Keratinocyte (primary cell): ENCODE data around the gene CLRN3. TPM values are rescaled to one million over a fixed set of nuclear protein-coding genes. Genes with fewer than 3 reads are reported as not detected.

Experiments
- DNase-seq: peaks from one replicate; pipeline ENCODE4 v3.0.0-alpha.2; 2011; ENCODE audit warnings: low read depth, missing footprints, low spot score
- FAIRE-seq: peaks from 2 replicates; lab custom pipeline; 2011; peaks lifted over from hg19 to GRCh38; lab: Jason Lieb, UNC
- H2AFZ ChIP-seq: 2 replicates; pipeline ENCODE4 v1.6.0; 2012; ENCODE audit warnings: low read length, control low read depth, inconsistent platforms; ENCODE audit not compliant: control insufficient read depth
- H3K27ac ChIP-seq: 2 replicates; pipeline ENCODE4 v1.5.1; 2011; ENCODE audit warnings: low read length; ENCODE audit not compliant: control insufficient read depth, insufficient read depth
- H3K27me3 ChIP-seq: 3 replicates; pipeline ENCODE4 v1.6.0; 2011; ENCODE audit warnings: low read length; ENCODE audit not compliant: control insufficient read depth, insufficient read depth; ENCODE audit errors: extremely low read depth
- H3K36me3 ChIP-seq, 2 experiments: 2 replicates in 1 of 2; 3 replicates in 1 of 2; pipeline ENCODE4 v1.5.1; 2011; ENCODE audit warnings: low read length in 2 of 2, mild to moderate bottlenecking in 1 of 2; ENCODE audit not compliant: control insufficient read depth in 2 of 2, insufficient read depth in 2 of 2; ENCODE audit errors: extremely low read depth in 1 of 2
- H3K4me1 ChIP-seq: 3 replicates; pipeline ENCODE4 v1.5.1; 2011; ENCODE audit warnings: low read length; ENCODE audit not compliant: control insufficient read depth, insufficient read depth; ENCODE audit errors: extremely low read depth
- H3K4me2 ChIP-seq: 3 replicates; pipeline ENCODE4 v1.6.0; 2011; ENCODE audit warnings: low read depth, low read length; ENCODE audit not compliant: control insufficient read depth, insufficient read depth; ENCODE audit errors: extremely low read depth
- H3K4me3 ChIP-seq, 3 experiments: fragments of 200-600 bp in 1 of 3; sonication (generic) in 1 of 3; 2 replicates in 2 of 3; 3 replicates in 1 of 3; pipeline ENCODE4 v1.5.1; 2011 to 2016; ENCODE audit warnings: low read length in 3 of 3, mild to moderate bottlenecking in 3 of 3, control low read depth in 2 of 3, inconsistent platforms in 1 of 3, low read depth in 1 of 3, mixed read lengths in 1 of 3, mixed run types in 1 of 3, moderate library complexity in 1 of 3; ENCODE audit not compliant: control insufficient read depth in 2 of 3, insufficient read depth in 2 of 3; ENCODE audit errors: extremely low read depth in 1 of 3
- H3K79me2 ChIP-seq: 2 replicates; pipeline ENCODE4 v1.6.0; 2012; ENCODE audit warnings: low read length; ENCODE audit not compliant: control insufficient read depth, insufficient read depth
- H3K9ac ChIP-seq: 3 replicates; pipeline ENCODE4 v1.6.0; 2011; ENCODE audit warnings: low read length; ENCODE audit not compliant: control insufficient read depth, insufficient read depth; ENCODE audit errors: extremely low read depth
- H3K9me1 ChIP-seq: 3 replicates; pipeline ENCODE4 v1.6.0; 2011; ENCODE audit warnings: low read length; ENCODE audit not compliant: control insufficient read depth, insufficient read depth; ENCODE audit errors: extremely low read depth
- H3K9me3 ChIP-seq: 2 replicates; pipeline ENCODE4 v1.5.1; 2012; ENCODE audit warnings: low read depth, low read length; ENCODE audit not compliant: control insufficient read depth
- H4K20me1 ChIP-seq: 3 replicates; pipeline ENCODE4 v1.6.0; 2011; ENCODE audit warnings: low read length; ENCODE audit not compliant: control insufficient read depth, insufficient read depth; ENCODE audit errors: extremely low read depth
- CTCF ChIP-seq, 3 experiments: IDR thresholded peaks in 1 of 3; conservative IDR thresholded peaks in 1 of 3; optimal IDR thresholded peaks in 1 of 3; 2 replicates in 2 of 3; 3 replicates in 1 of 3; pipeline versions ENCODE3 to v1.5.1; 2011; ENCODE audit warnings: low read length in 3 of 3, mild to moderate bottlenecking in 3 of 3, moderate library complexity in 2 of 3, control low read depth in 1 of 3, inconsistent platforms in 1 of 3; ENCODE audit not compliant: insufficient read depth in 2 of 3; ENCODE audit errors: extremely low read depth in 1 of 3
- EZH2 ChIP-seq: IDR thresholded peaks from one replicate; pipeline ENCODE4 v1.6.1; 2012; ENCODE audit warnings: inconsistent platforms, mild to moderate bottlenecking, low read length, moderate library complexity
- dilution Hi-C: fragments of 300-500 bp; cut with MboI; formaldehyde crosslinking; loops from one replicate; pipeline ENCODE4 v1.7.0; 2020; ENCODE audit warnings: low sequenced_read_pairs; ENCODE audit not compliant: extremely low pct_ligation_motif_present
- polyA plus RNA-seq, 5 experiments: library from polyadenylated mRNA; depleted of rRNA in 3 of 5; stranded (reverse) in 3 of 5; stranded (forward) in 1 of 5; unstranded in 1 of 5; fragments of >200 nt; gene quantifications; 1 replicate in 1 of 5; 2 replicates in 3 of 5; 3 replicates in 1 of 5; pipeline versions ENCODE4 v1.2.1 to v1.2.3, GENCODE V29; 2011 to 2012; ENCODE audit warnings: missing spikeins in 2 of 5, low read depth in 1 of 5, low replicate concordance in 1 of 5

CLRN3 gene
- polyA plus RNA-seq, 1 donor (not counting 4 experiments of a cell fraction or from before 2014, with no cell fraction given) = not detected

GRCh38 chr10:127925471-127926207 lies 32.9 kb upstream of the CLRN3 start:
- Histone ChIP-seq H3K9me1 (no peaks in the 10 kb centered on the region), H4K20me1 (no peaks in the 10 kb centered on the region), H3K4me1 (no peaks in the 10 kb centered on the region), H3K79me2 (no peaks in the 10 kb centered on the region), H3K27ac (no peak overlapping the region), H3K9me3 (no peaks in the 10 kb centered on the region), H3K4me2 (no peak overlapping the region), H3K4me3 (no peak overlapping the region), H3K9ac (no peak overlapping the region), H3K36me3 (no peaks in the 10 kb centered on the region), H3K27me3 (no peaks in the 10 kb centered on the region), H2AFZ (no peak overlapping the region)
- DNase-seq (no peak), FAIRE-seq (no peak)
- dilution Hi-C loops = no loop called here
- TF ChIP-seq EZH2 (no peak), CTCF (optimal IDR thresholded peaks at IDR 0.05 in 1 of 3, IDR thresholded peaks at IDR 0.05 in 1 of 3, conservative IDR thresholded peaks at IDR 0.05 in 1 of 3; ENCODE audit: extremely low read depth in 1 of 3, insufficient read depth in 2 of 3, low read length in 3 of 3) (no peak)

GRCh38 chr10:127923646-127924045 lies 30.9 kb upstream of the CLRN3 start:
- Histone ChIP-seq H3K4me2 (no peak overlapping the region), H3K27ac (no peak overlapping the region), H3K4me1 (no peaks in the 10 kb centered on the region), H3K9me3 (no peaks in the 10 kb centered on the region), H3K27me3 (no peaks in the 10 kb centered on the region), H2AFZ (no peak overlapping the region), H3K9me1 (no peaks in the 10 kb centered on the region), H4K20me1 (no peaks in the 10 kb centered on the region), H3K36me3 (no peaks in the 10 kb centered on the region), H3K79me2 (no peaks in the 10 kb centered on the region), H3K4me3 (no peak overlapping the region), H3K9ac (no peak overlapping the region)
- dilution Hi-C loops = no loop called here
- FAIRE-seq = no peak
- DNase-seq = no peak
- TF ChIP-seq CTCF (optimal IDR thresholded peaks at IDR 0.05 in 1 of 3, IDR thresholded peaks at IDR 0.05 in 1 of 3, conservative IDR thresholded peaks at IDR 0.05 in 1 of 3; ENCODE audit: extremely low read depth in 1 of 3, insufficient read depth in 2 of 3, low read length in 3 of 3) = no peak
- no peak for TF ChIP-seq EZH2
